Measurements from ENCODE around the gene RIPK4.

Gene RIPK4

GRCh38 chr21:41766883-41767605 is at the start of gene RIPK4:
RIPK4 (minus strand) TSS chr21:41767052; CDS start chr21:41767041, 11 bp downstream.
- Mint-ChIP-seq H3K4me3 (peak within 1 kb of the TSS; percentile 71), H3K27me3 (peaks cover 100% of the 10 kb centered on the region), H3K9me3 (no peaks in the 10 kb centered on the region), H3K27ac (peak within 1 kb of the TSS; percentile 86), H3K36me3 (peaks cover 4% of the 10 kb centered on the region), H3K4me1 (peaks cover 25% of the 10 kb centered on the region)
- CTCF ChIA-PET = no interaction called here
- peak; percentile 73 for DNase-seq

- Mint-ChIP-seq H3K36me3 (peaks cover 5% of the 10 kb centered on the region), H3K27ac (no peak overlapping the region), H3K4me1 (peaks cover 3% of the 10 kb centered on the region), H3K9me3 (no peaks in the 10 kb centered on the region), H3K27me3 (no peaks in the 10 kb centered on the region), H3K4me3 (no peak overlapping the region)
- DNase-seq = no peak
- CTCF ChIA-PET = interaction anchor here (0.7 to 3.4 kb wide), 24 partner anchors 10 to 532 kb away, joined by 3 to 48 read pairs (median 4); no protein-coding TSS in a partner anchor
These were observed 49.1 kb upstream of the RIPK4 start for GRCh38 chr21:41815652-41816582.

GRCh38 chr21:41813226-41813625 is 46.4 kb upstream of the RIPK4 start:
- Mint-ChIP-seq H3K27ac (no peak overlapping the region), H3K27me3 (no peaks in the 10 kb centered on the region), H3K9me3 (no peaks in the 10 kb centered on the region), H3K4me3 (no peak overlapping the region), H3K4me1 (peaks cover 3% of the 10 kb centered on the region), H3K36me3 (peaks cover 7% of the 10 kb centered on the region)
- CTCF ChIA-PET = no interaction called here
- DNase-seq = no peak

GRCh38 chr21:41812679-41813078 is 45.8 kb upstream of the RIPK4 start:
- no peak overlapping the region for H3K27ac Mint-ChIP-seq
- H3K9me3 Mint-ChIP-seq = no peaks in the 10 kb centered on the region
- H3K27me3 Mint-ChIP-seq = no peaks in the 10 kb centered on the region
- H3K36me3 Mint-ChIP-seq = peaks cover 8% of the 10 kb centered on the region
- peaks cover 3% of the 10 kb centered on the region for H3K4me1 Mint-ChIP-seq
- DNase-seq = no peak
- CTCF ChIA-PET = no interaction called here
- no peak overlapping the region for H3K4me3 Mint-ChIP-seq

- Mint-ChIP-seq H3K27me3 (no peaks in the 10 kb centered on the region), H3K4me3 (no peak overlapping the region), H3K27ac (no peak overlapping the region), H3K9me3 (peaks cover 4% of the 10 kb centered on the region), H3K36me3 (peaks cover 13% of the 10 kb centered on the region), H3K4me1 (no peaks in the 10 kb centered on the region)
- no peak for DNase-seq
- CTCF ChIA-PET = no interaction called here
These were observed 43.7 kb upstream of the RIPK4 start for GRCh38 chr21:41810597-41810932.

GRCh38 chr21:41809891-41810596 is 43.2 kb upstream of the RIPK4 start:
- Mint-ChIP-seq H3K4me3 (no peak overlapping the region), H3K36me3 (peaks cover 14% of the 10 kb centered on the region), H3K27me3 (no peaks in the 10 kb centered on the region), H3K9me3 (peaks cover 4% of the 10 kb centered on the region), H3K27ac (no peak overlapping the region), H3K4me1 (no peaks in the 10 kb centered on the region)
- CTCF ChIA-PET = no interaction called here
- DNase-seq = no peak

GRCh38 chr21:41808846-41809245 is 42.0 kb upstream of the RIPK4 start:
- DNase-seq = no peak
- Mint-ChIP-seq H3K4me3 (no peak overlapping the region), H3K27ac (no peak overlapping the region), H3K9me3 (peaks cover 4% of the 10 kb centered on the region), H3K36me3 (peaks cover 15% of the 10 kb centered on the region), H3K4me1 (no peaks in the 10 kb centered on the region), H3K27me3 (no peaks in the 10 kb centered on the region)
- CTCF ChIA-PET = no interaction called here

- Mint-ChIP-seq H3K27ac (no peak overlapping the region), H3K9me3 (peaks cover 4% of the 10 kb centered on the region), H3K27me3 (no peaks in the 10 kb centered on the region), H3K36me3 (peaks cover 15% of the 10 kb centered on the region), H3K4me3 (no peak overlapping the region), H3K4me1 (no peaks in the 10 kb centered on the region)
- CTCF ChIA-PET = no interaction called here
- no peak for DNase-seq
These were observed 41.2 kb upstream of the RIPK4 start for GRCh38 chr21:41808094-41808493.

- Mint-ChIP-seq H3K27ac (no peak overlapping the region), H3K4me3 (no peak overlapping the region), H3K4me1 (no peaks in the 10 kb centered on the region)
These were observed 39.9 kb upstream of the RIPK4 start for GRCh38 chr21:41806773-41807172.

GRCh38 chr21:41805643-41806042 is 38.8 kb upstream of the RIPK4 start:
- H3K4me1 Mint-ChIP-seq = no peaks in the 10 kb centered on the region
- peaks cover 4% of the 10 kb centered on the region for H3K9me3 Mint-ChIP-seq
- H3K27ac Mint-ChIP-seq = no peak overlapping the region
- peaks cover 18% of the 10 kb centered on the region for H3K36me3 Mint-ChIP-seq
- no peak for DNase-seq
- H3K4me3 Mint-ChIP-seq = no peak overlapping the region
- no peaks in the 10 kb centered on the region for H3K27me3 Mint-ChIP-seq
- CTCF ChIA-PET = interaction anchor here (0.9 kb wide), 1 partner anchor 522 kb away, joined by 3 read pairs; no protein-coding TSS in a partner anchor

More at GRCh38 chr21:41806773-41807172, 39.9 kb upstream of the RIPK4 start:
- Mint-ChIP-seq H3K9me3 (peaks cover 4% of the 10 kb centered on the region), H3K27me3 (no peaks in the 10 kb centered on the region), H3K36me3 (peaks cover 15% of the 10 kb centered on the region)
- no peak for DNase-seq
- CTCF ChIA-PET = no interaction called here

- Mint-ChIP-seq H3K27ac (no peak overlapping the region), H3K4me1 (no peaks in the 10 kb centered on the region), H3K4me3 (no peak overlapping the region), H3K36me3 (peaks cover 19% of the 10 kb centered on the region), H3K9me3 (peaks cover 4% of the 10 kb centered on the region), H3K27me3 (no peaks in the 10 kb centered on the region)
- CTCF ChIA-PET = interaction anchor here (0.9 kb wide), 1 partner anchor 522 kb away, joined by 3 read pairs; no protein-coding TSS in a partner anchor
- no peak for DNase-seq
These were observed 38.2 kb upstream of the RIPK4 start for GRCh38 chr21:41805038-41805437.

GRCh38 chr21:41804381-41804780 is 37.5 kb upstream of the RIPK4 start:
- Mint-ChIP-seq H3K27ac (no peak overlapping the region), H3K27me3 (no peaks in the 10 kb centered on the region), H3K9me3 (peaks cover 4% of the 10 kb centered on the region), H3K4me1 (no peaks in the 10 kb centered on the region), H3K36me3 (peaks cover 19% of the 10 kb centered on the region), H3K4me3 (no peak overlapping the region)
- CTCF ChIA-PET = no interaction called here
- no peak for DNase-seq

- CTCF ChIA-PET = no interaction called here
- Mint-ChIP-seq H3K4me1 (no peaks in the 10 kb centered on the region), H3K36me3 (peaks cover 17% of the 10 kb centered on the region)
These were observed 36.5 kb upstream of the RIPK4 start for GRCh38 chr21:41803316-41803715.

GRCh38 chr21:41802684-41803083 is 35.8 kb upstream of the RIPK4 start:
- Mint-ChIP-seq H3K27ac (no peak overlapping the region), H3K4me3 (no peak overlapping the region), H3K9me3 (peaks cover 4% of the 10 kb centered on the region), H3K27me3 (no peaks in the 10 kb centered on the region), H3K4me1 (no peaks in the 10 kb centered on the region), H3K36me3 (peaks cover 16% of the 10 kb centered on the region)
- DNase-seq = no peak
- CTCF ChIA-PET = no interaction called here

More at GRCh38 chr21:41803316-41803715, 36.5 kb upstream of the RIPK4 start:
- Mint-ChIP-seq H3K27ac (no peak overlapping the region), H3K4me3 (no peak overlapping the region), H3K27me3 (no peaks in the 10 kb centered on the region), H3K9me3 (peaks cover 4% of the 10 kb centered on the region)
- no peak for DNase-seq

Data from activated naive CD4-positive, alpha-beta T cell treated with anti-CD3 and anti-CD28 coated beads, Interleukin-2, amount 10 ng/mL, durations not matched to agents 7 days and 5 days (primary cell).